HG02943 (cell line): ENCODE data around the gene KLK15.

Experiments
- ATAC-seq: cut with Tn5 transposase; IDR thresholded peaks from one replicate; pipeline ENCODE4 v1.9.1; 2021; ENCODE audit warnings: mild to moderate bottlenecking, low read depth, moderate library complexity; ENCODE audit not compliant: unreplicated experiment

KLK15 gene

DNA sequence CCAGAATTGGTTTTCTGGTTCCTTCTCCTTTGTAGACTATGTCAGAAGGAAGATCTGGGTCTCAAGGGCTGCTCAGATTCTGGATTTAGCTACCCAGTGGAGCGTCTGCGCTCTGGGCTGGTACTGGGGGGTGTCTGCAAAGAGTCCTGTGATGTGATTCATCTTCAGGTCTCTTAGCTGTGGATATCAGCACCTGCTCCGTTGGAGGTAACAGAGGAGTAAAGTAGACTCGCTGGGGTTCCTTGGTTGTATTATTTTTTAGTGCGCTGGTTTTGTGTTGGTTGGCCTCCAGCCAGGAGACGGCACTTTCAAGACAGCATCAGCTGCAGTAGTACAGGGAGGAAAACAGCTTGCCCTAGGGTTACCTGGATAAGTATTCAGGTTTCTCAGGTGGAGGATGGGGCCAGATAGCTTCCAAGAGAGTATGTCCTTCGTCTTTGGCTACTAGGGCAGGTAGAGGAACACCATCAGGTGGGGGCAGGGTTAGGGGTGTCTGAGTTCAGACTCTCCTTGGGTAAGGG is 10.4 kb upstream of the KLK15 start:
- ATAC-seq: no peak

DNA sequence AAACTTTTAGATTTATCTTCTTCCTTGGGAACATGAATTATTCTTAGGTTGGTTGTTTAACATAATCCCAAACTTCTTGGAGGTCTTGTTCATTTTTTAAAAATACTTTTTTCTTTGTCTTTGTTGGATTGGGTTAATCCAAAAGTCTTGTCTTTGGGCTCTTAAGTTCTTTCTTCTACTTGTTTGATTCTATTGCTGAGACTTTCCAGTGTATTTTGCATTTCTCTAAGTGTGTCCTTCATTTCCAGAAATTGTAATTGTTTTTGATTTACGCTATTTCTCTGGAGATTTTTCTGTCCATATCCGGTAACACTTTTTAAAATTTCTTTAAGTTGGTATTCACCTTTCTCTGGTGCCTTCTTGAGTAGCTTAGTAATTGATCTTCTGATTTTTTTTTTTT is 9.8 kb upstream of the KLK15 start:
- ATAC-seq: no peak

DNA sequence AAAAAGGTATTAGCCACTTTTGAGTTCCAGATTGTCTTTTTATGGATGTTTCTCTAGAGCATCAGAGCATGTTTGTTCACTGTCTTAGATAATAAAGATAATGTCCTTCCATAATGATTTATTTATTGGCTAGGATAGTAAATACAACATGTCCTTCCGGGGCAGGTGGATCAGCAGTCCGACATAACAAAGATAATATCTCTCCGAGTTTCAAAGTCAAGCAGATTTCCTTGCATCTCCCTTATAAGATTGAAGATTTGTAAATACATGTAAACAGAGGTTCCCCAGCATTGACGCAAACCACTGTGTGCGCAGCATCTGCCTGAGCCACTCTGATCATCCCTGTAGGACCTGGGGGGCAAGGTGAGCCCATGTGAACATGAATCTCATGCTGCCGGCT is 8.8 kb upstream of the KLK15 start:
- ATAC-seq: no peak

DNA sequence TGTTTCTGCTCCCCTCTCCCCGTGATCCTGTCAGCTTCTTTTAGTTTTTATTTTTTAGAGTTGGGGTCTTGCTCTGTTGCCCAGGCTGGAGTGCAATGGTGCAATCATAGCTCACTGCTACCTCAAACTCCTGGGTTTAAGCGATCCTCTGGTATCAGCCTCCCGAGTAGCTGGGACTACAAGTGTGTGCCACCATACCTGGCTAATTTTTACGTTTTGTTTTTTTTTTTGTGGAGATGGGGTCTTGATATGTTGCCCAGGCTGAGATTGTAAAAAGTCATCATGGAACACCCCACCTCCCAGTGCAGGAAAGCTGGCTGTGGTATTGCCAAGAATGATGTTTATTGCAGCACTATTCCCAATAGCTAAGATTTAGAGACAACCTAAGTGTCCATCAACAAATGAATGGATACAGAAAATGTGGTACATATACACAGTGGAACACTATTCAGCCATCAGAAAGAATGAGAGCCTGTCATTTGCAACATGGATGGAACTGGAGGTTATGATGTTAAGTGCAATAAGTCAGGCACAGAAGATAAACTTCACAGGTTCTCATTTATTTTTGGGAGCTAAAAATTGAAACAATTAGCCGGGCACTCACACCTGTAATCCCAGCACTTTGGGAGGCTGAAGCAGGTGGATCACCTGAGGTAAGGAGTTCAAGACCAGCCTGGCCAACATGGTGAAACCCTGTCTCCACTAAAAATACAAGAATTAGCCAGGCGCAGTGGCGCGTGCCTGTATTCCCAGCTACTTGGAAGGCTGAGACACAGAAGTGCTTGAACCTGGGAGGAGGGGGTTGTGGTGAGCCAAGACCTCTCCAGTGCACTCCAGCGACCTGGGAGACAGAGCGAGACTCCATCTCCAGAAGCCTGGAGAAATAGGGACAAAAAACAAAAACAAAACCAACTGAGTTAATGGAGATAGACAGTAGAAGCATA is 6.6 kb upstream of the KLK15 start:
- ATAC-seq: no peak

DNA sequence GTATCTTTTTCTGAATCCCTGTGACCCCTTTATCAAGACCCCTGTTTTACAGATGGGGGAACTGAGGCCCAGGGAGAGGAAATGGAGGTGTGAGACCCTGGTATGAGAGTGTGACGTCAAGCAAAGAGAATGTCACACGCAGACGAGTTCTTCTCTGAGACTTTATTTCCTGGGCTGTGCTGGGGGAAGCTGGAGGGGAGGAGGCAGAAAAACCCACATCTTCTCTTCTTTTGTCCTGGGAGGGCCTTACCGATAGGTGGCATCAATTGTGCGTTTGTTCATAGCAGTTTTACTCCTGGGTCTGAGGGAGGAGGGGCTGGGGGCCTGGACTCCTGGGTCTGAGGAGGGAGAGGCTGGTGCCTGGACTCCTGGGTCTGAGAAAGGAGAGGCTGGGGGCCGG is 4.9 kb upstream of the KLK15 start:
- no peak for ATAC-seq

DNA sequence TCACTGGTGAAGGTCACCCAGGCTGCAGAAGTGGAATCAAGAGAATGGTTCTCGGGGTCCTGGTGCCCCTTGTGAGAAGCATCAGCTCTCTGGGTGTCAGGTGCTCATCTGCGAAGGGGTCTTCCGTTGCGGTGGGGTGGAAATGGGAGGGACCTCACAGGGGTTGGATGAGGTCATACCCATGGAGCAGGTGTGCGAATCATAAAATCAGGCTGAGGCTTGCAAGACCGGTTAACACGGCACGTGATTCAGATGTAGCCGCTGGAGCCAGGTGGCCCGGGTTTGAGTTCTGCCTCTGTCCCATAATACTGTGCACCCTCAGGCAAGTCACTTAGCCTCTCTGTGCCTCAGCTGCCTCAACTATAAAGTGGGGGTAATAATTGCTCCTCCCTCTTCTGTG is 3.9 kb upstream of the KLK15 start:
- ATAC-seq: no peak

DNA sequence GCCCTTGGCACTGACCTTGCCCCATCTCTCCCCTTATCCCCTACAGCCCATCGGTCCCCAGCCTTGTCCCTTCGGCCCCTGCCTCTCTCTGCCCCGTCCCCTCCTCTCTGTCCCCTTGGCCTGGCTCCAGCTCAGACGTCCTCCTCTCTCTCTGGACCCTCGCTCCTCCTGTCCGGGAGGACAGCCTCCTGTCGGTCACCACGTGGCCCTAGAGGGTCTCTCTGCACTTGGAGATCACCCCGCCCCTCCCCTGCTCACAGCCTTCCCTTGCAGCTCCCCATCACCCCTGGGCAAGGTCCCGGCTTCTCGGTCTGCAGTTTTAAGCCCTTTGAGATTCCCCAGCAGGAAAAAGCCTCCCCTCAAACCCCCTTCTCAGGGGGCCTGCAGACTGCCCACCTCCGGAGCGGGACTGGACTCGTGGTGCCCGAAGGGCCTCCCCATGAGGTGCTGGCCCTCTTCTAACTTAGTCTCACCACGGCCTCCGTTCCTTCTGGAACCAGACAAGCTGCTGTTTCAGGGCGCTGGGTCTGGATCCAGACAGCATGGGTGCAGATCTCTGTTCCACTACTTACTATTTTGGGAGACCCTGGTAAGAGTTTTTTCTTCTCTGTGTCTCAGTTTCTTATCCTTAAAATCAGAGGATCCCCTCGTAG is 3.3 kb upstream of the KLK15 start:
- ATAC-seq: no peak

DNA sequence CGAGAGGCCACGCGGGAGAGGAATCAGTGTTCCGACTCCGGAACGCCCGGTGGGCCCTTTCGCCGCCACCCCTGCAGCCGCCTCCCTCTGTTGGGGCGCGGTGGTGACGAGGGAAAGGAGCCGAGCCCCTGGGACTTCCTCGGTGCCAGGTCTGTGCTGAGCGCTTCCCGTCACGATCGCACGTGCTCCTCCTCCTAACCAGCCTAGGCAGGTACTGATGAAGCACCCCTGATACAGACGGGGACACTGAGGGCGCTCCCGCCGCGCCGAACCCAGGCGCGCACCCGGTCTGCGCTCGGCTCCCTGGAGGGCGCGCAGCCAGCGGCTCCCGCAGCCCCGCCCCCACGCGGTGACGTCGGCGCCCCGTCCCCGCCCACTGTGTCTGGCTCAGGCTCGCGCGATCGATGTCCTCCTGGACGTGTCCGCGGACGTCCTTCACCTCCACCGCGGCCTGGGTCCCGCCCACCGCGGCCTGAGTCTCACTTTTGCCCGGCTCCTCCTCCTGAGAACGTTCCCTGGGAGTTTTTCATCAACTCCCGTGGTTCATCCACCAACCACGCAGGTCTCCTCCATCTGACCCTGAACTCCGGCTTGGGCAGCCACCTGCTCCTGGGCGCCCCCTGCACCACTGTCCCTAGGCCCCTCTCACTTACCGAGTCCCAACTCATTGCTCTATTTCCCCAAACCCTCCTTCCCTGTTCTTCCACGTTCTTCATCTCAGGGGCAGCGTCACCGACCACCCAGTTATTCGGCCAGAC is 2.6 kb upstream of the KLK15 start:
- no peak for ATAC-seq

DNA sequence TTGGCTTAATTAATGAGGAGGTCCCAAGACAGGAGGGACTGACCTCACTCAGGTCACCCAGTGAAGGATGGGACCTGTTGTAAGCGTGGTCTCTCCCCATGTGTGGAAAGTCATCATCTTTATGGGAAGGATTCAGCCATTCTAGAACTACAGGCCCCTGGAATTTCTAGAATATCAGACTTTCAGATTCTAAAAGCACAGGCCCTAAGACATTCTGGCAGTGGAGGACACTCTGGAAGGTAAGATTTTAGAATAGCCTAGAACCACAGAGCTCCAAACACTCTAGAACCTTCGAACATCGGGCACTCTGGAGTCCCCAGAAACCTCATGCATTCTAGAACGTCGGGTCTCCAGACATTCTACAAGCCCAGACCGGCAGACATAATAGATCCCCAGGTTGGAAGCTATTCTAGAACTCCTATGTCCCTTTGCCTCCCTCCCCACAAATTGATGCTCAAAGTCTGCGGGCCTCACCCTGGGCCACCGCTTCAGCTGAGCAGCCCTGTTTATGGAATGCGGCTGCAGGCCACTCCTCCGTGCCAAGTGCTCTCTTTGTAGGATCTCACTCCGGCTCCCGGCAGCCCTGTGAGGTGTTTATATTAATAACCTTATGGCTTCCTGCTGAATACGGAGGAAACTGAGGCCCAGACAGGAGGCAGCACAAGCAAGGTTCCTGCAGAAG is 1.9 kb upstream of the KLK15 start:
- no peak for ATAC-seq

DNA sequence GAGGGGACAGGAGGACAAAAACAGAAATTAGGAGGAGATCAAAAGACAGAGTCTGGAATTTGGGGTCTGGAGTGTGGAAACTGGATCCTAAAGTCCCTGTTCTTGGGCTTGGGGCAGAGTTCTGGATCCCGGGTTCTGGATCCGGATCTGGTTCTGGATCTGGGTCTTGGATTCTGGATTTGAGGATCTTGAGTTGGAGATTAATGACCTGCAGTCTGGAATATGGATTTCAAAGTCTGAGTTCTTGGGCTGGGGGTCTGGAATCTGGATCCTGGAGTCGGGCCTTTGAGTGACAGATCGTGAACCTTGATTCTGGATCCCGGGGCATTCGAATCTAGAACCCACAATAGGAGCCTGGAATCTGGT is 411 bp upstream of the KLK15 start:
- ATAC-seq: no peak

DNA sequence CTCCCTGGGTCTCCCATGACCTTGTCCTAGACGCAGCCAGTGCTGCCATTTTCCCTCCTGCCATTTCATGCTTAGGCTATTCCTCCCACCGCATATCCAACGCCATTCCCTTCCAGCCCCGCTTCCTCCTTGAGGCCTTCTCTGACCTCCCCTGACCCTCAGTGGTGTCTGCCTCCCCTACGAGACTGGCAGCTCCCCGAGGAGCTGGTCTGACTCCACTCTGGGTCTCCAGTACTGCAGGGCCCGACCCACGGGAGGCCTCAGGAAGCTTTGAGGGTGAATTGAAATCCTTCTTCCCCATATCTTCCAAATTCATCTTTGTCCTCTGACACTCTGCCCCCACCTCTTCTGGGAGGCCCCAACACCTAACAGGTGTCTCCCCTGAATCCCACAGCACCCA is 708 bp downstream of the KLK15 start:
- no peak for ATAC-seq

DNA sequence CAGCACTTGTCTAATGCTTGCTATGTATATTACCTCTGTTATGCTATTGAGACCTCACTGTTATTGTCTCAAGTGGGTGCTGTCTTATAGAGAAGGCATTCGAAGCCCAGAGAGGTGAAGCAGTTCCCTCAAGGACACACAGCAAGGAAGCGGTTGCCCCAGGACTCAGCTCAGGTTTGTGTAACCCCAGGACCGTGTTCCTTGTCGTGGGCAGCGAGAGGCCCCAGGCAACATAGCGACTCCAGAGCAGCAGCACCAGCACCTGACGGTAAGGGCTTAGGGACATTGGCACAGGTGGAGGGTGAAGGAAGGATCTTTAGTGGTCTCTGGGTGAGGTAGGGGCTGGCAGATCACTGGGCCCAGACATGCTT is 2.4 kb downstream of the KLK15 start:
- ATAC-seq: no peak

DNA sequence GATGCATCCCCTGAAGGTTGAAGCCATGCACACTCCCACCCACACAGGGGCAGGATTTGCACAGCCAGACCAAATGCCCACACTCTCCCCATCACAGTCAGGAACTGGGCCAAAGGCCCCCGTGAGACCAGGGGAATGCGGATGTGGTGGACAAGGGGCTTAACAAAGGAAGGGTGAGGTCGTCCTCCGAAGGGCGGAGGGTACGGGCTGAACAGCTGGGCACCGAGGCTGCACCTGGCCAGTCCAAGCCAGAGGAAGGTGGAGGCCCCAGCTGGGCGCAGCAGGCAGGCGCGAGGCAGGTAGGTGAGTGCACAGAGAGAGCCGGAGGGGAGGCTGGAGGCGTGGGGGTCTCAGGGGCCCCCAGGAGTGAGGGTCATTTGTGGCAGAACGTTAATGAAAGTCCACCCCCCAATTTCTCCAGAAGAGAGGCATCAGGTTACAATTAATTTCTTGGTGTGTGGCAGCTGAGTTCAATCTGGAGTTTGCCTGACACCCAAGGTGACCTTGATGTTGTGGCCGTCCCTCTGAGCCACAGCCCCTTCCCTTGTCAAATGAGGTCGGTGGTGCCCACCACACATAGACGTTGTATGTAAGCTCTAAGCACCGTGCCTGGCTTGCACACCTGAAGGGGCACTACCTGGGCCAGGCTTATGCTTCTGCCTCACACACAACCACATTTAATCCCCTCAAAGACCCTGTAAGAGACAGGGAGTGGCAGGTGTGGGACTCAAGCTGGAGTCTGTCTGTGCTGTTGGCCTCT is 2.9 kb downstream of the KLK15 start:
- no peak for ATAC-seq

DNA sequence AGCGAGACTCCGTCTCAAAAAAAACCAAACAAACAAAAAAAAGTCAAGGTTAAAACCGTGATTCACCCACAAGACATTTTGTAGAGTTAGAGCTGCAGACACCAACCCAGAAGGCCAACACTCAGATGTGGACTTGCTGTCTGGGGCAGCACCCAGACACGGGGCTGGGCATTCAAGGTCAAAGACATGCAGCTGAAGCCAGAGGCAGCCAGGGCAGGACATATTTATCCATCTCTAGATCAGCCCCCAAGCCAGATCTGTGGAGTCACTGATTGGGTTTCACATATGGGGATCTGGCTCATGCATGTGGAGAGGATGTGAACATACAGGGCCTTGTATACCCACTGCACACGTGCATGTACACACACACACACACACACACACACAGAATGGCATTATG is 3.6 kb downstream of the KLK15 start:
- ATAC-seq: no peak

DNA sequence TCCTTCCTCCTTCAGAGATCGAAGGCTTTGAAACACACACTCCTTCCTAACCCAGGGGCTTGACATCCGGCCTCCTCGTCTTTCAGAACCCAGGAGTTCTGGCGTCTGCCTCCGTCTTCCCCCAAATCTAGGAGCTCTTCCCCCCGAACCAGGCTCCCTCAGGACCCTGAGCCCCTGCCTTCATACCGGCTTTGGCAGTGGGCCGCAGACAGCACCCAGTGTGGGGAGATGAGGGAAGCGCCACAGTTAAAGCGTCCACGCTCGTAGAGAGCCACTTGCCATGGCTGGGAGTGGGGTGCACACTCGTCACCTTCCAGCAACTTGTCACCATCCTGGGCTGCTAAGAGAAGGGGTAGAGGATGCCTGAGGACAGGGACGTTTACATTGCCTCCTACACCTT is 5.9 kb downstream of the KLK15 start:
- ATAC-seq: no peak

DNA sequence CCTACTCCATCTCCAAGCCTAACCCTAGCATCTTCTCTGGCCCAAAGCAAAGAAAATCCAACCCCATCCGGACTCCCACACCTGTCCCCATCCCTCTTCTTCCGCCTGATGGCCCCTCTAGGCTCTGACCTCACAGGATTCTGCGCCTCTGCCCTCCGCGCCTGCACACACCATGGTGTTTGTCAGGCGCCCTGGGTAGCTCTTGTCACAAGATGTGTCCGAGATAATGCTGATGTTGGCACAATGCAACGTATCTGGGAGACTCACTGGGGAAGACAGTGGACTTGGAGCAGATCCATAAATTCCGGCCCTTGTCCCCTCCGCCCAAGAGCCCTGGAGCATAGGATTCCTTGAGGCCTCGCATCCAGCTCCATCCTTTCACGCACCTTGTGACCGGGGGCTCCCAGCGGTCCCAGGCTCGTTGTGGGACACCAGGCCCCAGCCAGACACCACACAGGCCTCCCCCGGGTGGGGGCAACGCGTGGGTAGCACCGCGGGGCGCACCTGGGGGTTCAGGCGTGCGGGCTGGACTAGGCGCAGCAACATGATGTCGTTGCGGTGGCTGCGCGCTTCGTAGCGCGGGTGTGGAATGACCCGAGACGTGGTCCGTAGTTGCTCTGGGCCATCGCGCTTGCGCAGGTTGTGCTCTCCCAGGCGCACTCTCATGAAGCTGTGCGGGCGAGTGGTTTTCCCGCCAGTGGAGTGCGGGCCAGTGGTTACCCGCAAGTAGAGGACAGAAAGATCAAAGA is 6.7 kb downstream of the KLK15 start:
- no peak for ATAC-seq

DNA sequence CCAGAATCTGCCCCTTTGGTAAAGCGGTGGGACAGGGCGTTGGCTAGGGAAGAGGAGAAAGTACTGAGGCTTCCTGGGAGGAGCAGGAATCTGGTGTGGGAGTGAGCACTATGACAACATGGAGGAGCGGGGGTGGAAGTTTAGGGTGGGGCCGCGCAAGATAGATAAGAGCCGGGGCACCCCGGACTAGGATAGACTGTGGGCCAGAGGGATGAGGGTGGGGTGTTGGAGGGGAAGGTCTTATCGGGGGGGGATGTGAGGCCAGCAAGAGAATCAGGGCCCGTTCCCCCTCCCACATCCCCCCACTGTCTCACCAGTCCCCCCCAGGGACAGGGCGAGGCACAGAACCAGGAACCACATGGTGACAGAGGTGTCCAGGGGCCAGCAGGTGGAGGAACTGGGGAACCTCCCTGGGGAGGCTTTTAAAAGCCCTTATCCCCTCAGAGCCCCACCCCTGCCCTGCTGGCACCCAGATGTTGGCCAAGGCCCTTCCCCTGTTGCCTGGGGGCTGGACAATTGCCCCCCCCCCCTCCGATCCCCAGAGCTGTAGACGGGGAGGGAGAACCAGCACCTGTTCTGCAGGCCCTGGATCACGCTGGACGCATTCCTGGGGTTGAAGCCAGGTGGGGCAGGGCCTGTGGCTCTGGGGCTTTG is 9.9 kb downstream of the KLK15 start, which contains the start of gene KLK1:
TSS of gene KLK1 (minus strand) at position 399 of the 654 bp plus-strand sequence. CDS start at position 360, 39 bp downstream.
- ATAC-seq: no peak

DNA sequence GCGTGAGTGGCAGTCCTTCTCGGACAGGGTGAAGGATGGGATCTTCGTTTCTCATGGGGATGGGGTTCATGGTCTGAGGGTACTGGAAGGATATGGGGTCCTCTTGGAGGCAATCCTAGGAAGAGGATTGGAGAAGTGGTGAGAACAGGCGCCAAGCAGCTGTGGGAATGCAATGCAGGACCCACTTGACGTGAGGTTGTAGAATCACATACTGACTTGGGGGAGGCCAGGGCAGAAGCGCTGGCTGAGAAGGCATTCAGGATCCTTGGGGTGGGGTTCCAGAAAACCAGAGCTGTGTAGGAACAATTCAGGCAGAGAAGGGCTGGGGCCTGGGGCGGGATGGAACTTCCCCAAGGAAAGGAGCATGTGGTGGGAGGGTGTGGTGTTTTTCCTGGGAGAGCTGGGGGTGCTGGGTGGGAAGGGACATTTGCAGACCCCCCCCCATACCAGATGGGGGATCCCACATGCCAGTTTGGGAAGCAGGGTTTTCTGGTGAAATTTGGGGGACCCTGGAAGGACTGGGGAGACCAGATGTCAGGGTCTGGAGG is 10.6 kb downstream of the KLK15 start:
- ATAC-seq: no peak
